Neural crest cell (in vitro differentiated cells): ENCODE results near the gene PAQR6. TPM values are rescaled to one million over a fixed set of nuclear protein-coding genes. Genes with fewer than 3 reads are reported as not detected.
A peak's percentile ranks its signal among the peaks of the same experiment; 100 is the strongest.

Experiments
- DNase-seq: peaks from one replicate; pipeline ENCODE4 v3.0.0; 2021; ENCODE audit warnings: low read depth, mixed read lengths, low spot score
- H3K27ac Mint-ChIP-seq: one replicate; pipeline ENCODE4 v1.8.0; 2021; ENCODE audit warnings: mild to moderate bottlenecking, mixed read lengths; ENCODE audit not compliant: unreplicated experiment
- H3K27me3 Mint-ChIP-seq: 2 replicates; pipeline ENCODE4 v1.8.0; 2021; ENCODE audit warnings: low read depth, mild to moderate bottlenecking, mixed read lengths
- H3K36me3 Mint-ChIP-seq: 2 replicates; pipeline ENCODE4 v1.8.0; 2021; ENCODE audit warnings: low read depth, mild to moderate bottlenecking, mixed read lengths
- H3K4me1 Mint-ChIP-seq: 2 replicates; pipeline ENCODE4 v1.8.0; 2021; ENCODE audit warnings: mixed read lengths
- H3K4me3 Mint-ChIP-seq: one replicate; pipeline ENCODE4 v1.8.0; 2021; ENCODE audit warnings: mild to moderate bottlenecking, mixed read lengths
- H3K9me3 Mint-ChIP-seq: 2 replicates; pipeline ENCODE4 v1.8.0; 2021; ENCODE audit warnings: mixed read lengths
- long read RNA-seq: library from polyadenylated mRNA; unstranded; transcript quantifications from one replicate; pipeline ENCODE4 v2.0.0, GENCODE V29; 2020
- total RNA-seq: library from RNA; stranded (reverse); gene quantifications from 2 replicates; pipeline ENCODE4 v1.2.1, GENCODE V29; 2021
- TF ChIP-seq, protein P1 (sequence below): fragments of 200-600 bp; sonication (generic); conservative IDR thresholded peaks from 2 replicates; pipeline ENCODE4 v1.5.0; 2021; ENCODE audit warnings: antibody characterized with exemption, mild to moderate bottlenecking

The PAQR6 gene, protein sequence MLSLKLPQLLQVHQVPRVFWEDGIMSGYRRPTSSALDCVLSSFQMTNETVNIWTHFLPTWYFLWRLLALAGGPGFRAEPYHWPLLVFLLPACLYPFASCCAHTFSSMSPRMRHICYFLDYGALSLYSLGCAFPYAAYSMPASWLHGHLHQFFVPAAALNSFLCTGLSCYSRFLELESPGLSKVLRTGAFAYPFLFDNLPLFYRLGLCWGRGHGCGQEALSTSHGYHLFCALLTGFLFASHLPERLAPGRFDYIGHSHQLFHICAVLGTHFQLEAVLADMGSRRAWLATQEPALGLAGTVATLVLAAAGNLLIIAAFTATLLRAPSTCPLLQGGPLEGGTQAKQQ
- 15.8 and 17.1 TPM in 2 replicates for total RNA-seq
- long read RNA-seq, result 0 reads

DNA sequence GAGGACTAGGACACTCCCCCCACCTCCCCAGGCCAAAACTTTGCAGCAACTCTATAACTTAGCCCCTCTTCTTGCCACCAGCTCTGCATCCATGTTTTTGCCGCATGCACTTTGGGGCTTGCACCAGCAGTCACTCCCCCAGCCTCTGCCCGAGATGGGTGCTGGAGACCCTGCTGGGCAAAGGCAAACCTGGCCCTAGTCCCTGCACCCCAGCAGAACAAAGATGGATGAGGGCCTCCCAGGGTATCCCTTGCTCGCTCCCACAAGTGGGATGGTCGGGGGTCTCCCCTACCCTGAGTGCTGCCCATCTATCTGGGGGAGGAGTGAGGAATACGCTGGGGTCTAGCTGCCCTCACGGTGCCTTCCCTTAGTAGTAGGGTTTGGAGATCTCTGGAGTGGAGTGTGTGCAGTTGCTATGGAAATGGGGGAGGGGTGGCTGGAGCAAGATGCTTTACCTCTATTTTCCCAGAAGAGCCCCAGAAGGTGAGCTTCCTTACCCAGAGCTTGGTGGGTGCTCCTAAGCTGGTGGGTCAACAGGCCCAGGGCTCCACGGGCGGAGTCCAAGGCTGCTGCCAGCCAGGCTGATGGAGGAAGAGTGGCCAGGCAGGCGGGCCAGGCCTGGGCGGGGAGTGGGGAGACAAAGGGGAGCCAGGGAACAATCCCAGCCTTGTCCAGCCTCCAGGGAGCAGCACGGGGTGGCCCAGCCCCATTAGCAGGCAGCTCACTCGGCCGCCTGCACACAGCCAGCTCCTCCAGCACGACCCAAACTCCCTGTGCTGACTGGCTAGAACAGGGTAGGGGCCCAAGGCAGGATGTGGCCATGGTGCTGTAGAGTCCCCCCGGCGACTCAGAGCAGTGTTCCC is at the start of gene PAQR6:
Gene PAQR6 (minus strand): TSS at position 597 of the 863 bp plus-strand sequence. CDS start 1,325 bp downstream, outside the sequence.
- peaks cover 22% of the 10 kb centered on the region for H3K27me3 Mint-ChIP-seq
- peak; percentile 55 for DNase-seq
- H3K4me3 Mint-ChIP-seq, result peak within 1 kb of the TSS; percentile 77
- peak within 1 kb of the TSS; percentile 86 for H3K27ac Mint-ChIP-seq
- H3K36me3 Mint-ChIP-seq, result peaks cover 2% of the 10 kb centered on the region
- no peaks in the 10 kb centered on the region for H3K9me3 Mint-ChIP-seq
- TF ChIP-seq, protein P1, sequence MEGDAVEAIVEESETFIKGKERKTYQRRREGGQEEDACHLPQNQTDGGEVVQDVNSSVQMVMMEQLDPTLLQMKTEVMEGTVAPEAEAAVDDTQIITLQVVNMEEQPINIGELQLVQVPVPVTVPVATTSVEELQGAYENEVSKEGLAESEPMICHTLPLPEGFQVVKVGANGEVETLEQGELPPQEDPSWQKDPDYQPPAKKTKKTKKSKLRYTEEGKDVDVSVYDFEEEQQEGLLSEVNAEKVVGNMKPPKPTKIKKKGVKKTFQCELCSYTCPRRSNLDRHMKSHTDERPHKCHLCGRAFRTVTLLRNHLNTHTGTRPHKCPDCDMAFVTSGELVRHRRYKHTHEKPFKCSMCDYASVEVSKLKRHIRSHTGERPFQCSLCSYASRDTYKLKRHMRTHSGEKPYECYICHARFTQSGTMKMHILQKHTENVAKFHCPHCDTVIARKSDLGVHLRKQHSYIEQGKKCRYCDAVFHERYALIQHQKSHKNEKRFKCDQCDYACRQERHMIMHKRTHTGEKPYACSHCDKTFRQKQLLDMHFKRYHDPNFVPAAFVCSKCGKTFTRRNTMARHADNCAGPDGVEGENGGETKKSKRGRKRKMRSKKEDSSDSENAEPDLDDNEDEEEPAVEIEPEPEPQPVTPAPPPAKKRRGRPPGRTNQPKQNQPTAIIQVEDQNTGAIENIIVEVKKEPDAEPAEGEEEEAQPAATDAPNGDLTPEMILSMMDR, result no peak
- peaks cover 28% of the 10 kb centered on the region for H3K4me1 Mint-ChIP-seq

DNA sequence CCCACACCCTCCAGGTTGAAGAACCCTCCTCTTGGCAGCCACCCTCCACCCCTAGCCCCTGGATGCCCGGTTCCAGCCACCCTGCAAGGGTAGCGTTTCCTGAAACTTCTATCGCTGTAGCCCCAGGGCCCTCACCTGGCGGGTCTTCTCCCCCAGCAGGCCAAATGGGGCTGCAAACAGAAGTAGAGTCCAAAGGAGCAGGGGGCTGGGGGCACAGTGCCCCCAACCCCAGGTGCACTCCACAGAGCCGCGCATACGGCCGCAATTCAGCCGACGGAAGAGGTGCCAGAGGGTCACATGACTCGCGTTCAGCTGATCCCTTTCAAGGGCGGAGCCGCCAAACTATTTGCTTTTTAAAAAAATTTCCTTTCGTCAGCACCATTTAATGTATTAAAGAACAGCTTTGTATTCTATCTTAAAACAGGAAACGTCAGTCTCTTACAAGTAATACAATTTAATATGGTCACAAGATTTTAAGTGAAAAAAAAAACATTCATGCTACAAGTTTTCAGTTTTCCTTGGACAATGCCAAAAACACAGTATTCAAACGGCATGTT is 47.6 kb upstream of the PAQR6 start, which contains the start of gene GLMP:
Gene GLMP (minus strand): TSS at position 289 of the 557 bp plus-strand sequence. CDS start 34 bp downstream, at position 255.
- no peak within 1 kb of the TSS for H3K27ac Mint-ChIP-seq
- TF ChIP-seq, protein P1, result no peak
- peaks cover 23% of the 10 kb centered on the region for H3K4me1 Mint-ChIP-seq
- H3K27me3 Mint-ChIP-seq, result no peaks in the 10 kb centered on the region
- no peaks in the 10 kb centered on the region for H3K36me3 Mint-ChIP-seq
- H3K4me3 Mint-ChIP-seq, result peak within 1 kb of the TSS; percentile 88
- no peaks in the 10 kb centered on the region for H3K9me3 Mint-ChIP-seq
- DNase-seq, result peak; percentile 23

DNA sequence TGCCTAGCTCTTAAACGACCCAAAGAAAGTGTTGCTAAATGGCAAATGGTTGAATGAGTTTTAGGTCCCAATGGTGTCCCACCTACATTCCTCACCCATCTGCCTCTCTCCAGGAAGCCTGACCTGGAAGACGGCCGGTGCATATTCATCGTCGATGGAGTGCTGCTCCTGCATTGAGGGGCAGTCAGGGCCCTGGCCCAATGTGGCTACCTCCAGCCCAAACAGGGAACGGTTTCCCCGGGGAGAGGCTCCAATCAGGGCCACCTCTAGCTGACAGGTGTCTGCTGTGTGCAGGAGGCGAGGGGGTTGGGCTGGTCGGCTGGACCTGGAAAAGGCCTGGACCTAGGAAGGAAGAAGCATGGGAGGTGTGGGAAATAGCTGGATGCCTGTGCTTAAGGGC is 46.0 kb upstream of the PAQR6 start:
- no peak overlapping the region for H3K4me3 Mint-ChIP-seq

DNA sequence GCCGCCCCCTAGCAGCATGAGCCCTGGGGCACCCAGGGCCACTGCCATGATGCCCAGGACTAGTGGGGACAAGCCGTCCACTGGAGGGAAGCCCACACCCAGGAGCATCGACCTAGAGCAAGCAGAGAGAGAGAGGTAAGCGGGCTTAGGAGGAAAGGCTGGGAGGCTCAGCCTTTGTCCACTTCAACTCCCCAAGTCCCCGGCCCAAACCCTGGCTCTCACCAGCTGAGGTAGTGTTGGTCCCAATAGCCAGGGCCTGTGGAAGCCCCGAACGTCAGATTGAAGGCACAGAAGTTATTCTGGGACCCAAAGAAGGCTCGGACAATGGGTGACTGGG is 45.2 kb upstream of the PAQR6 start:
- no peak for DNase-seq
- peaks cover 23% of the 10 kb centered on the region for H3K4me1 Mint-ChIP-seq
- TF ChIP-seq, protein P1, result no peak
- H3K27me3 Mint-ChIP-seq, result no peaks in the 10 kb centered on the region
- H3K4me3 Mint-ChIP-seq, result peak overlapping the region; percentile 41
- H3K27ac Mint-ChIP-seq, result peak overlapping the region; percentile 93
- H3K9me3 Mint-ChIP-seq, result no peaks in the 10 kb centered on the region
- no peaks in the 10 kb centered on the region for H3K36me3 Mint-ChIP-seq

More for the DNA sequence above, 46.0 kb upstream of the PAQR6 start:
- DNase-seq, result no peak
- H3K9me3 Mint-ChIP-seq, result no peaks in the 10 kb centered on the region
- no peak overlapping the region for H3K27ac Mint-ChIP-seq
- TF ChIP-seq, protein P1, result no peak
- H3K27me3 Mint-ChIP-seq, result no peaks in the 10 kb centered on the region
- no peaks in the 10 kb centered on the region for H3K36me3 Mint-ChIP-seq
- H3K4me1 Mint-ChIP-seq, result peaks cover 23% of the 10 kb centered on the region
